WI38 (cell line): ENCODE data around the gene MRPL42.

Experiments
- H3K4me3 ChIP-seq: 2 replicates; pipeline ENCODE4 v1.5.1; 2011; ENCODE audit warnings: low read depth, mild to moderate bottlenecking, control low read depth, low read length
- CTCF ChIP-seq: IDR thresholded peaks from 2 replicates; pipeline ENCODE4 v1.5.1; 2012; ENCODE audit warnings: low read depth, mild to moderate bottlenecking, control low read depth, low read length

Gene MRPL42

GRCh38 chr12:93520454-93520853 lies 53.1 kb downstream of the MRPL42 start:
- no peak overlapping the region for H3K4me3 ChIP-seq
- TF ChIP-seq CTCF: no peak

GRCh38 chr12:93521225-93522080 lies 54.1 kb downstream of the MRPL42 start:
- TF ChIP-seq CTCF: no peak
- no peak overlapping the region for H3K4me3 ChIP-seq

GRCh38 chr12:93524386-93525133 lies 57.2 kb downstream of the MRPL42 start:
- TF ChIP-seq CTCF: no peak
- H3K4me3 ChIP-seq: no peak overlapping the region

GRCh38 chr12:93526786-93527428 lies 59.6 kb downstream of the MRPL42 start:
- no peak overlapping the region for H3K4me3 ChIP-seq
- TF ChIP-seq CTCF: no peak

GRCh38 chr12:93530358-93530757 lies 63.0 kb downstream of the MRPL42 start:
- no peak overlapping the region for H3K4me3 ChIP-seq
- no peak for TF ChIP-seq CTCF

- no peak for TF ChIP-seq CTCF
- H3K4me3 ChIP-seq: no peak overlapping the region
Measured at GRCh38 chr12:93533310-93533709, 66.0 kb downstream of the MRPL42 start.
